Endothelial cell of umbilical vein (primary cell): ENCODE results near the gene MT3. TPM values are rescaled to one million over a fixed set of nuclear protein-coding genes. Genes with fewer than 3 reads are reported as not detected.

Source experiments
- BruUV-seq: library from RNA; stranded (reverse); fragments of 400-500 nt; replicated peaks from 2 replicates; lab custom pipeline; 2021; lab: Mats Ljungman, UMichigan
- CTCF ChIA-PET: fragments of 300-600, 350-600 bp; sonication (Branson Sonifier 250); formaldehyde crosslinking; loops from one replicate; lab custom pipeline; 2021; ENCODE audit warnings: antibody characterized with exemption, inconsistent platforms; lab: Charles Lee
- POLR2A ChIA-PET: fragments of 300-600, 350-600 bp; sonication (Branson Sonifier 250); formaldehyde crosslinking; loops from one replicate; lab custom pipeline; 2021; ENCODE audit warnings: antibody characterized with exemption, inconsistent platforms; lab: Charles Lee
- DNase-seq: peaks from one replicate; pipeline ENCODE4 v3.0.0-alpha.2; 2011; ENCODE audit warnings: low read depth, low spot score
- FAIRE-seq: peaks from 2 replicates; lab custom pipeline; 2011; peaks lifted over from hg19 to GRCh38; lab: Jason Lieb, UNC
- H2AFZ ChIP-seq: 2 replicates; pipeline ENCODE4 v1.6.0; 2012; ENCODE audit warnings: low read depth, low read length, control low read depth, inconsistent platforms
- H3K27ac ChIP-seq: 2 replicates; pipeline ENCODE4 v1.5.1; 2011; ENCODE audit warnings: low read depth, mild to moderate bottlenecking, control low read depth, low read length, moderate library complexity; ENCODE audit not compliant: insufficient read depth
- H3K27me3 ChIP-seq, 2 experiments: 2 replicates each; pipeline versions ENCODE4 v1.6.0 to v1.6.1; 2011; ENCODE audit warnings: low read length in 2 of 2, mixed read lengths in 1 of 2; ENCODE audit not compliant: control insufficient read depth in 2 of 2, insufficient read depth in 2 of 2
- H3K36me3 ChIP-seq, 2 experiments: 2 replicates in 1 of 2; 3 replicates in 1 of 2; pipeline ENCODE4 v1.5.1; 2011; ENCODE audit warnings: low read length in 2 of 2, mild to moderate bottlenecking in 1 of 2, moderate library complexity in 1 of 2; ENCODE audit not compliant: control insufficient read depth in 2 of 2, insufficient read depth in 2 of 2; ENCODE audit errors: extremely low read depth in 1 of 2
- H3K4me1 ChIP-seq: 3 replicates; pipeline ENCODE4 v1.5.1; 2011; ENCODE audit warnings: mild to moderate bottlenecking, low read length; ENCODE audit not compliant: control insufficient read depth, insufficient read depth; ENCODE audit errors: extremely low read depth
- H3K4me2 ChIP-seq: 2 replicates; pipeline ENCODE4 v1.6.1; 2011; ENCODE audit warnings: low read length, control low read depth, mixed read lengths; ENCODE audit not compliant: insufficient read depth
- H3K4me3 ChIP-seq, 3 experiments: fragments of 200-600 bp in 1 of 3; sonication (generic), shearing (Covaris generic) in 1 of 3; replicated peaks in 1 of 3; 2 replicates each; pipeline ENCODE4 v1.5.1; 2011 to 2016; ENCODE audit warnings: control low read depth in 3 of 3, low read length in 3 of 3, mild to moderate bottlenecking in 2 of 3, inconsistent platforms in 1 of 3, low read depth in 1 of 3, moderate library complexity in 1 of 3; ENCODE audit not compliant: insufficient read depth in 1 of 3
- H3K79me2 ChIP-seq: 2 replicates; pipeline ENCODE4 v1.6.0; 2012; ENCODE audit warnings: low read length, inconsistent platforms; ENCODE audit not compliant: control insufficient read depth, insufficient read depth
- H3K9ac ChIP-seq: replicated peaks from 2 replicates; pipeline ENCODE3; 2011; ENCODE audit warnings: low read length, control low read depth; ENCODE audit not compliant: insufficient read depth; ENCODE audit errors: extremely low read depth
- H3K9me1 ChIP-seq: replicated peaks from 3 replicates; pipeline ENCODE4 v1.6.0; 2011; ENCODE audit warnings: mild to moderate bottlenecking, low read length; ENCODE audit not compliant: control insufficient read depth, insufficient read depth; ENCODE audit errors: extremely low read depth
- H3K9me3 ChIP-seq: replicated peaks from 2 replicates; pipeline ENCODE4 v1.5.1; 2012; ENCODE audit warnings: low read length, inconsistent platforms; ENCODE audit not compliant: control insufficient read depth, insufficient read depth
- H4K20me1 ChIP-seq: replicated peaks from 2 replicates; pipeline ENCODE3; 2011; ENCODE audit warnings: mild to moderate bottlenecking, low read length; ENCODE audit not compliant: control insufficient read depth, insufficient read depth; ENCODE audit errors: extremely low read depth
- CTCF ChIP-seq, 2 donors: IDR thresholded peaks; 1 replicate in 1 of 2; 2 replicates in 1 of 2; pipeline ENCODE4 v1.5.1; 2011; ENCODE audit warnings: low read length in 2 of 2, mild to moderate bottlenecking in 2 of 2, moderate library complexity in 2 of 2, control low read depth in 1 of 2, inconsistent platforms in 1 of 2, low read depth in 1 of 2; ENCODE audit not compliant: insufficient read depth in 1 of 2; ENCODE audit errors: extremely low read depth in 1 of 2
- EZH2 ChIP-seq: IDR thresholded peaks from 2 replicates; pipeline ENCODE4 v1.6.1; 2012; ENCODE audit warnings: borderline replicate concordance, low read depth, mild to moderate bottlenecking, moderate library complexity, low read length, inconsistent platforms; ENCODE audit not compliant: severe bottlenecking
- FOS ChIP-seq: IDR thresholded peaks from 2 replicates; pipeline ENCODE4 v1.6.1; 2011; ENCODE audit warnings: mild to moderate bottlenecking, low read length, moderate library complexity, borderline replicate concordance; ENCODE audit not compliant: insufficient read depth
- GATA2 ChIP-seq: IDR thresholded peaks from 2 replicates; pipeline ENCODE4 v1.7.0; 2011; ENCODE audit warnings: low read depth, mild to moderate bottlenecking, moderate library complexity, mixed read lengths, low read length; ENCODE audit not compliant: insufficient read length, insufficient read depth
- JUN ChIP-seq: IDR thresholded peaks from 2 replicates; pipeline ENCODE4 v1.6.1; 2011; ENCODE audit warnings: borderline replicate concordance, low read depth; ENCODE audit not compliant: insufficient read length, insufficient read depth
- MAX ChIP-seq: IDR thresholded peaks from 2 replicates; pipeline ENCODE4 v1.6.1; 2011; ENCODE audit not compliant: insufficient read depth, insufficient read length
- MYC ChIP-seq: IDR thresholded peaks from one replicate; pipeline ENCODE4 v1.6.1; 2011; ENCODE audit warnings: mild to moderate bottlenecking, low read depth, low read length
- POLR2A ChIP-seq: IDR thresholded peaks from 2 replicates; pipeline ENCODE4 v1.6.1; 2012; ENCODE audit warnings: low read depth, mild to moderate bottlenecking, control low read depth, low read length
- POLR2AphosphoS5 ChIP-seq: IDR thresholded peaks from 2 replicates; pipeline ENCODE4 v1.6.1; 2012; ENCODE audit warnings: low read depth, mild to moderate bottlenecking, control low read depth, low read length, moderate library complexity; ENCODE audit not compliant: insufficient read depth
- dilution Hi-C: fragments of 300-500 bp; cut with MboI; formaldehyde crosslinking; loops from one replicate; pipeline ENCODE4 v1.15.0; 2019; ENCODE audit warnings: low sequenced_read_pairs; ENCODE audit not compliant: extremely low pct_ligation_motif_present
- intact Hi-C: fragments of 100-400 bp; cut with micrococcal nuclease; formaldehyde crosslinking; loops from one replicate; pipeline ENCODE4 v1.10.0; 2022
- polyA plus RNA-seq, 4 experiments: library from polyadenylated mRNA; depleted of rRNA in 3 of 4; stranded (reverse) in 3 of 4; unstranded in 1 of 4; fragments of >200 nt; gene quantifications; 2 replicates each; pipeline versions ENCODE4 v1.2.1 to v1.2.3, GENCODE V29; 2011 to 2012; ENCODE audit warnings: missing spikeins in 1 of 4
- total RNA-seq: library from RNA; stranded (reverse); gene quantifications from 2 replicates; pipeline ENCODE4 v1.2.3, GENCODE V29; 2021

Gene MT3
- total and polyA plus RNA-seq, 2 donors (not counting 3 experiments of a cell fraction or from before 2014, with no cell fraction given) = not detected

- Histone ChIP-seq H3K27ac (no peak overlapping the region), H3K4me1 (peaks cover 6% of the 10 kb centered on the region), H3K9ac (no peak overlapping the region), H3K36me3 (no peaks in the 10 kb centered on the region), H4K20me1 (no peaks in the 10 kb centered on the region), H2AFZ (no peak overlapping the region), H3K4me3 (no peak overlapping the region), H3K9me3 (no peaks in the 10 kb centered on the region), H3K4me2 (no peak overlapping the region), H3K79me2 (no peaks in the 10 kb centered on the region), H3K9me1 (no peaks in the 10 kb centered on the region), H3K27me3 (peaks cover 2 to 3% of the 10 kb centered on the region in 2 experiments)
- no TSS peak for BruUV-seq
- ChIA-PET POLR2A (interaction anchor here (0.6 to 0.7 kb wide), 2 partner anchors 25 to 109 kb away, joined by 5 to 11 read pairs; partner anchors contain the start of gene MT1E), CTCF (interaction anchor here (0.6 to 7.8 kb wide), 47 partner anchors 9 to 199 kb away, joined by 3 to 113 read pairs (median 4); partner anchors contain the start of genes MT1E, MT1M, MT3 and NUDT21)
- intact Hi-C loops (loop anchor here (1.0 kb wide), 2 partner anchors 23 to 86 kb away; no protein-coding TSS in a partner anchor), dilution Hi-C loops (no loop called here)
- DNase-seq = peak; percentile 54
- TF ChIP-seq FOS (no peak), CTCF (IDR thresholded peaks at IDR 0.05; ENCODE audit: extremely low read depth in 1 of 2, insufficient read depth in 1 of 2, low read depth in 1 of 2, low read length in 2 of 2) (peak; percentile 65 to 74)
- peak; percentile 84 for FAIRE-seq
These were observed 11.2 kb downstream of the MT3 start for GRCh38 chr16:56600398-56600999.

- TF ChIP-seq CTCF (IDR thresholded peaks at IDR 0.05; ENCODE audit: extremely low read depth in 1 of 2, insufficient read depth in 1 of 2, low read depth in 1 of 2, low read length in 2 of 2) = no peak
- no peak for TF ChIP-seq MAX
- TF ChIP-seq MYC = no peak
- no peak for TF ChIP-seq FOS
- no peak for TF ChIP-seq EZH2
- TF ChIP-seq JUN = no peak
- TF ChIP-seq POLR2A = no peak
- TF ChIP-seq GATA2 = no peak
- TF ChIP-seq POLR2AphosphoS5 = no peak
- Histone ChIP-seq H3K79me2 (no peaks in the 10 kb centered on the region), H3K27ac (no peak overlapping the region), H3K4me1 (peaks cover 14% of the 10 kb centered on the region), H3K4me3 (no peak overlapping the region), H3K9ac (no peak overlapping the region), H3K27me3 (peaks cover 2 to 3% of the 10 kb centered on the region in 2 experiments), H4K20me1 (no peaks in the 10 kb centered on the region), H3K9me1 (no peaks in the 10 kb centered on the region), H3K36me3 (no peaks in the 10 kb centered on the region), H3K9me3 (no peaks in the 10 kb centered on the region), H2AFZ (no peak overlapping the region), H3K4me2 (no peak overlapping the region)
- BruUV-seq = no TSS peak
- dilution Hi-C loops (no loop called here), intact Hi-C loops (no loop called here)
- no peak for FAIRE-seq
- no peak for DNase-seq
- ChIA-PET CTCF (interaction anchor here (0.8 to 7.8 kb wide), 23 partner anchors 8 to 186 kb away, joined by 3 to 113 read pairs (median 5); partner anchors contain the start of gene MT3), POLR2A (no interaction called here)
These were observed 12.0 kb downstream of the MT3 start for GRCh38 chr16:56601325-56601724.
